Activated T-cell treated with anti-CD3 and anti-CD28 coated beads, Interleukin-2, amount 50 U/mL, for 1 hour (primary cell): ENCODE results near the gene GRK5.
"Not testable (repeated sequence)": the region's sequence is repeated elsewhere in the genome, so short reads cannot be mapped to it uniquely, and the experiment has no call there.

Experiments
- DNase-seq: peaks from one replicate; pipeline ENCODE4 v3.0.0-alpha.2; 2020

GRK5 gene

GRCh38 chr10:119252470-119253151, 45.2 kb downstream of the GRK5 start:
- DNase-seq: no peak

GRCh38 chr10:119253433-119254174, 46.2 kb downstream of the GRK5 start:
- DNase-seq: no peak

GRCh38 chr10:119254335-119254734, 47.0 kb downstream of the GRK5 start:
- DNase-seq: no peak

- DNase-seq: no peak
Observed at GRCh38 chr10:119256030-119256429, 48.7 kb downstream of the GRK5 start.

GRCh38 chr10:119256897-119257296, 49.5 kb downstream of the GRK5 start:
- DNase-seq: no peak

GRCh38 chr10:119257899-119258419, 50.6 kb downstream of the GRK5 start:
- DNase-seq: no peak

GRCh38 chr10:119259345-119259744, 52.0 kb downstream of the GRK5 start:
- DNase-seq: no peak

GRCh38 chr10:119261016-119261415, 53.6 kb downstream of the GRK5 start:
- DNase-seq: not testable (repeated sequence)

- no peak for DNase-seq
Observed at GRCh38 chr10:119263951-119264617, 56.7 kb downstream of the GRK5 start.

GRCh38 chr10:119265691-119266090, 58.3 kb downstream of the GRK5 start:
- no peak for DNase-seq

GRCh38 chr10:119267384-119267783, 60.0 kb downstream of the GRK5 start:
- DNase-seq: no peak

GRCh38 chr10:119268428-119268827, 61.1 kb downstream of the GRK5 start:
- no peak for DNase-seq

GRCh38 chr10:119268871-119269506, 61.6 kb downstream of the GRK5 start:
- peak; percentile 72 for DNase-seq

GRCh38 chr10:119269737-119270136, 62.4 kb downstream of the GRK5 start:
- DNase-seq: no peak

- DNase-seq: peak; percentile 46
Observed at GRCh38 chr10:119270762-119271366, 63.5 kb downstream of the GRK5 start.

- DNase-seq: not testable (repeated sequence)
Observed at GRCh38 chr10:119272338-119272734, 65.0 kb downstream of the GRK5 start.

- no peak for DNase-seq
Observed at GRCh38 chr10:119272736-119273135, 65.4 kb downstream of the GRK5 start.

GRCh38 chr10:119273413-119273812, 66.0 kb downstream of the GRK5 start:
- DNase-seq: no peak

- DNase-seq: no peak
Observed at GRCh38 chr10:119274519-119275045, 67.2 kb downstream of the GRK5 start.

- no peak for DNase-seq
Observed at GRCh38 chr10:119275085-119275484, 67.7 kb downstream of the GRK5 start.

GRCh38 chr10:119276194-119276593, 68.8 kb downstream of the GRK5 start:
- DNase-seq: not testable (repeated sequence)

GRCh38 chr10:119278126-119278709, 70.8 kb downstream of the GRK5 start:
- DNase-seq: no peak
